C4-2B (cell line): ENCODE measurements around the gene KRT71.
"Not testable (repeated sequence)": the region's sequence is repeated elsewhere in the genome, so short reads cannot be mapped to it uniquely, and the experiment has no call there.

Source experiments
- ZFX ChIP-seq: fragments of 450-650 bp; IDR thresholded peaks from 2 replicates; pipeline ENCODE4 v1.6.1; 2017
- TF ChIP-seq, protein P1 (sequence below): fragments of 450-650 bp; conservative IDR thresholded peaks from 2 replicates; pipeline ENCODE4 v1.5.1; 2017; ENCODE audit warnings: mild to moderate bottlenecking

GRCh38 chr12:52500574-52500973, 52.4 kb downstream of the KRT71 start:
- TF ChIP-seq, protein P1, sequence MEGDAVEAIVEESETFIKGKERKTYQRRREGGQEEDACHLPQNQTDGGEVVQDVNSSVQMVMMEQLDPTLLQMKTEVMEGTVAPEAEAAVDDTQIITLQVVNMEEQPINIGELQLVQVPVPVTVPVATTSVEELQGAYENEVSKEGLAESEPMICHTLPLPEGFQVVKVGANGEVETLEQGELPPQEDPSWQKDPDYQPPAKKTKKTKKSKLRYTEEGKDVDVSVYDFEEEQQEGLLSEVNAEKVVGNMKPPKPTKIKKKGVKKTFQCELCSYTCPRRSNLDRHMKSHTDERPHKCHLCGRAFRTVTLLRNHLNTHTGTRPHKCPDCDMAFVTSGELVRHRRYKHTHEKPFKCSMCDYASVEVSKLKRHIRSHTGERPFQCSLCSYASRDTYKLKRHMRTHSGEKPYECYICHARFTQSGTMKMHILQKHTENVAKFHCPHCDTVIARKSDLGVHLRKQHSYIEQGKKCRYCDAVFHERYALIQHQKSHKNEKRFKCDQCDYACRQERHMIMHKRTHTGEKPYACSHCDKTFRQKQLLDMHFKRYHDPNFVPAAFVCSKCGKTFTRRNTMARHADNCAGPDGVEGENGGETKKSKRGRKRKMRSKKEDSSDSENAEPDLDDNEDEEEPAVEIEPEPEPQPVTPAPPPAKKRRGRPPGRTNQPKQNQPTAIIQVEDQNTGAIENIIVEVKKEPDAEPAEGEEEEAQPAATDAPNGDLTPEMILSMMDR = not testable (repeated sequence)
- not testable (repeated sequence) for TF ChIP-seq ZFX
